Endothelial cell (in vitro differentiated cells): Measurements from ENCODE around the gene RUSC2. TPM values are rescaled to one million over a fixed set of nuclear protein-coding genes. Genes with fewer than 3 reads are reported as not detected.
"Not testable (repeated sequence)": the region's sequence is repeated elsewhere in the genome, so short reads cannot be mapped to it uniquely, and the experiment has no call there.

Source experiments
- DNase-seq: peaks from one replicate; pipeline ENCODE4 v3.0.0; 2021; ENCODE audit warnings: low spot score
- H3K27ac Mint-ChIP-seq: one replicate; pipeline ENCODE4 v1.8.0; 2021; ENCODE audit warnings: mixed read lengths, inconsistent platforms; ENCODE audit not compliant: unreplicated experiment
- H3K27me3 Mint-ChIP-seq: one replicate; pipeline ENCODE4 v1.8.0; 2021; ENCODE audit warnings: mild to moderate bottlenecking, moderate library complexity, mixed read lengths, inconsistent platforms; ENCODE audit not compliant: unreplicated experiment
- H3K36me3 Mint-ChIP-seq: one replicate; pipeline ENCODE4 v1.8.0; 2021; ENCODE audit warnings: mild to moderate bottlenecking, low read depth, mixed read lengths, inconsistent platforms; ENCODE audit not compliant: unreplicated experiment
- H3K4me1 Mint-ChIP-seq: one replicate; pipeline ENCODE4 v1.8.0; 2021; ENCODE audit warnings: mild to moderate bottlenecking, mixed read lengths, inconsistent platforms; ENCODE audit not compliant: unreplicated experiment
- H3K4me3 Mint-ChIP-seq: one replicate; pipeline ENCODE4 v1.8.0; 2021; ENCODE audit warnings: mild to moderate bottlenecking, mixed read lengths, inconsistent platforms; ENCODE audit not compliant: unreplicated experiment
- H3K9me3 Mint-ChIP-seq: one replicate; pipeline ENCODE4 v1.8.0; 2021; ENCODE audit warnings: mixed read lengths, inconsistent platforms; ENCODE audit not compliant: unreplicated experiment
- CTCF ChIP-seq: fragments of 200-600 bp; sonication (generic); IDR thresholded peaks from one replicate; pipeline ENCODE4 v1.5.0; 2021; ENCODE audit warnings: antibody characterized with exemption; ENCODE audit not compliant: unreplicated experiment
- total RNA-seq: library from RNA; stranded (reverse); fragmentation: NEBNext Ultra II Directional; extraction: Animal tissue kit (Norgen Biotek cat#: 25700); gene quantifications from one replicate; pipeline ENCODE4 v1.2.1, GENCODE V29; 2021; ENCODE audit not compliant: unreplicated experiment

The RUSC2 gene
- total RNA-seq, 1 donor from 2014 or later: 22.3 TPM

- Mint-ChIP-seq H3K4me3 (no peak overlapping the region), H3K4me1 (no peaks in the 10 kb centered on the region), H3K9me3 (no peaks in the 10 kb centered on the region), H3K27ac (no peak overlapping the region), H3K36me3 (no peaks in the 10 kb centered on the region), H3K27me3 (no peaks in the 10 kb centered on the region)
- no peak for DNase-seq
- no peak for TF ChIP-seq CTCF
Measured at GRCh38 chr9:35526087-35526801, 36.3 kb downstream of the RUSC2 start.

GRCh38 chr9:35529161-35529823 lies 39.4 kb downstream of the RUSC2 start:
- H3K27ac Mint-ChIP-seq: peak overlapping the region; percentile 31
- H3K9me3 Mint-ChIP-seq: no peaks in the 10 kb centered on the region
- H3K27me3 Mint-ChIP-seq: no peaks in the 10 kb centered on the region
- no peak overlapping the region for H3K4me3 Mint-ChIP-seq
- H3K4me1 Mint-ChIP-seq: no peaks in the 10 kb centered on the region
- no peak for DNase-seq
- TF ChIP-seq CTCF: no peak
- H3K36me3 Mint-ChIP-seq: peaks cover 3% of the 10 kb centered on the region

GRCh38 chr9:35533398-35533797 lies 43.5 kb downstream of the RUSC2 start:
- TF ChIP-seq CTCF: no peak
- peaks cover 3% of the 10 kb centered on the region for H3K36me3 Mint-ChIP-seq
- no peaks in the 10 kb centered on the region for H3K9me3 Mint-ChIP-seq
- no peak overlapping the region for H3K4me3 Mint-ChIP-seq
- H3K4me1 Mint-ChIP-seq: peaks cover 14% of the 10 kb centered on the region
- no peak overlapping the region for H3K27ac Mint-ChIP-seq
- peaks cover 4% of the 10 kb centered on the region for H3K27me3 Mint-ChIP-seq
- no peak for DNase-seq

GRCh38 chr9:35534921-35535320 lies 45.0 kb downstream of the RUSC2 start:
- not testable (repeated sequence) for H3K36me3 Mint-ChIP-seq, H3K27ac Mint-ChIP-seq, DNase-seq, H3K27me3 Mint-ChIP-seq, H3K9me3 Mint-ChIP-seq, H3K4me3 Mint-ChIP-seq
- peaks cover 28% of the 10 kb centered on the region for H3K4me1 Mint-ChIP-seq

GRCh38 chr9:35537913-35538312 lies 48.0 kb downstream of the RUSC2 start:
- Mint-ChIP-seq H3K9me3 (no peaks in the 10 kb centered on the region), H3K4me3 (peak overlapping the region; percentile 86)
- DNase-seq: no peak

More at GRCh38 chr9:35537913-35538312, 48.0 kb downstream of the RUSC2 start:
- Mint-ChIP-seq H3K27me3 (peaks cover 4% of the 10 kb centered on the region), H3K4me1 (peaks cover 32% of the 10 kb centered on the region), H3K27ac (peak overlapping the region; percentile 88), H3K36me3 (peaks cover 3% of the 10 kb centered on the region)
- TF ChIP-seq CTCF: no peak
